Kidney (tissue), 14 donors: Measurements from ENCODE around the gene SLC5A10. TPM values are rescaled to one million over a fixed set of nuclear protein-coding genes. Genes with fewer than 3 reads are reported as not detected.

Source experiments
- DNase-seq, 5 donors: peaks; one replicate each; pipeline ENCODE4 v3.0.0-alpha.2; 2013 to 2020
- FAIRE-seq: peaks from 2 replicates; lab custom pipeline; 2012; peaks lifted over from hg19 to GRCh38; lab: Jason Lieb, UNC
- H3K27ac ChIP-seq, 2 donors: one replicate each; pipeline ENCODE4 v1.7.0; 2013; ENCODE audit warnings: low read depth in 2 of 2, low read length in 2 of 2, inconsistent platforms in 1 of 2
- H3K27me3 ChIP-seq: one replicate; pipeline ENCODE4 v1.7.1; 2013; ENCODE audit warnings: low read length, inconsistent platforms; ENCODE audit not compliant: control insufficient read depth, insufficient read depth
- H3K36me3 ChIP-seq, 3 donors: one replicate each; pipeline versions ENCODE4 v1.7.0 to v1.7.1; 2013; ENCODE audit warnings: low read length in 3 of 3, control low read depth in 1 of 3, inconsistent platforms in 1 of 3; ENCODE audit not compliant: insufficient read depth in 3 of 3, control insufficient read depth in 2 of 3
- H3K4me1 ChIP-seq, 3 donors: one replicate each; pipeline versions ENCODE4 v1.7.0 to v1.7.1; 2013; ENCODE audit warnings: low read length in 3 of 3, inconsistent platforms in 1 of 3, low read depth in 1 of 3; ENCODE audit not compliant: control insufficient read depth in 2 of 3, insufficient read depth in 2 of 3
- H3K4me3 ChIP-seq, 3 donors: one replicate each; pipeline versions ENCODE4 v1.7.0 to v1.8.1; 2013; ENCODE audit warnings: low read length in 3 of 3, control low read depth in 1 of 3, inconsistent platforms in 1 of 3
- H3K9ac ChIP-seq, 3 donors: one replicate each; pipeline versions ENCODE4 v1.7.0 to v1.7.1; 2013; ENCODE audit warnings: low read length in 3 of 3, control low read depth in 1 of 3, inconsistent platforms in 1 of 3
- H3K9me3 ChIP-seq, 3 donors: one replicate each; pipeline versions ENCODE4 v1.7.0 to v1.7.1; 2013; ENCODE audit warnings: low read length in 3 of 3, control low read depth in 1 of 3, inconsistent platforms in 1 of 3; ENCODE audit not compliant: control insufficient read depth in 2 of 3, insufficient read depth in 1 of 3
- intact Hi-C: fragments of 100-400 bp; cut with DNase I; formaldehyde crosslinking; loops from one replicate; pipeline ENCODE4 v1.11.1; 2022
- polyA plus RNA-seq: library from polyadenylated mRNA; stranded (reverse); fragments of 350-450 nt; fragmentation: Illumina TruSeq; extraction: RNeasy Lipid Tissue Mini Kit (QIAGEN cat#74804); gene quantifications from one replicate; pipeline ENCODE4 v1.2.3, GENCODE V29; 2014; ENCODE audit warnings: low read depth, low replicate concordance; ENCODE audit not compliant: insufficient read depth
- total RNA-seq: library from RNA; stranded (reverse); fragmentation: NEBNext Ultra II Directional; extraction: Animal tissue kit (Norgen Biotek cat#: 25700); gene quantifications from one replicate; pipeline ENCODE4 v1.2.1, GENCODE V29; 2021
- TF ChIP-seq, protein P1 (sequence below): IDR thresholded peaks from 3 replicates; pipeline ENCODE4 v1.5.1; 2012; ENCODE audit warnings: mild to moderate bottlenecking, moderate library complexity, borderline replicate concordance; ENCODE audit not compliant: insufficient read depth; ENCODE audit errors: extremely low read depth
- donor health status: control.
- donor health status: control.
- donor health status: control.
- donor health status: control.
- donor health status: control.
- donor health status: DM: yes; HTN: yes; CAD: no.
- donor health status: Normal renal cell carcinoma (clear cell type).

SLC5A10 gene
- total and polyA plus RNA-seq, 2 donors from 2014 or later = 9.7 to 16.5 TPM

- FAIRE-seq = no peak
Measured at GRCh38 chr17:18961634-18962493, 9.9 kb downstream of the SLC5A10 start.

DNA sequence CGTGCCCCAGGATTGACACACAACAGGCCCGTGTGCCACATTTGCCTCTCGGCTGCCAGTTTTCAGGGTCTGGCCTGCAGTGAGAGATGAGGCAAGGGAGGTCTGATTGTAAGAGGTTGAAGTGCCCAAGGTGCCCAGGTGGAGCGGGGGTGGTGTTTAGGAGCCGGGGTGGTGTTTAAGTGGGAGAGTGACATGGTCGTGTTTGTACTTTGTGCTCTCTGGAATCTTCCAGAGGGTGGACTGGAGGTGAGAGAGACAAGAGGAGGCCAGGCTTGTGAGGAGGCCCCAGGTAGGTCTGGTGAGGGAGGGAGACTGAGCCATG lies 10.5 kb downstream of the SLC5A10 start:
- no peak overlapping the region for H3K9ac ChIP-seq
- intact Hi-C loops = no loop called here

More at GRCh38 chr17:18961634-18962493, 9.9 kb downstream of the SLC5A10 start:
- Histone ChIP-seq H3K4me1 (no peaks in the 10 kb centered on the region), H3K9ac (no peak overlapping the region), H3K27ac (no peak overlapping the region), H3K4me3 (no peak overlapping the region), H3K27me3 (no peaks in the 10 kb centered on the region), H3K9me3 (no peaks in the 10 kb centered on the region), H3K36me3 (peaks cover 0 to 6% (median 2%) of the 10 kb centered on the region in 3 donors)
- peak in 2 of 5 donors; percentile 45 to 67 for DNase-seq
- intact Hi-C loops = no loop called here
- TF ChIP-seq, protein P1, sequence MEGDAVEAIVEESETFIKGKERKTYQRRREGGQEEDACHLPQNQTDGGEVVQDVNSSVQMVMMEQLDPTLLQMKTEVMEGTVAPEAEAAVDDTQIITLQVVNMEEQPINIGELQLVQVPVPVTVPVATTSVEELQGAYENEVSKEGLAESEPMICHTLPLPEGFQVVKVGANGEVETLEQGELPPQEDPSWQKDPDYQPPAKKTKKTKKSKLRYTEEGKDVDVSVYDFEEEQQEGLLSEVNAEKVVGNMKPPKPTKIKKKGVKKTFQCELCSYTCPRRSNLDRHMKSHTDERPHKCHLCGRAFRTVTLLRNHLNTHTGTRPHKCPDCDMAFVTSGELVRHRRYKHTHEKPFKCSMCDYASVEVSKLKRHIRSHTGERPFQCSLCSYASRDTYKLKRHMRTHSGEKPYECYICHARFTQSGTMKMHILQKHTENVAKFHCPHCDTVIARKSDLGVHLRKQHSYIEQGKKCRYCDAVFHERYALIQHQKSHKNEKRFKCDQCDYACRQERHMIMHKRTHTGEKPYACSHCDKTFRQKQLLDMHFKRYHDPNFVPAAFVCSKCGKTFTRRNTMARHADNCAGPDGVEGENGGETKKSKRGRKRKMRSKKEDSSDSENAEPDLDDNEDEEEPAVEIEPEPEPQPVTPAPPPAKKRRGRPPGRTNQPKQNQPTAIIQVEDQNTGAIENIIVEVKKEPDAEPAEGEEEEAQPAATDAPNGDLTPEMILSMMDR = no peak

GRCh38 chr17:18963126-18964017 lies 11.4 kb downstream of the SLC5A10 start:
- H3K27me3 ChIP-seq = no peaks in the 10 kb centered on the region
- peaks cover 0 to 6% (median 2%) of the 10 kb centered on the region in 3 donors for H3K36me3 ChIP-seq
- FAIRE-seq (no peak), DNase-seq (peak in 2 of 5 donors; percentile 48 to 54)
- no peak overlapping the region for H3K4me3 ChIP-seq
- intact Hi-C loops = no loop called here
- TF ChIP-seq, protein P1 = no peak
- H3K27ac ChIP-seq = no peak overlapping the region
- H3K9ac ChIP-seq = no peak overlapping the region
- peaks cover 0 to 3% (median 0%) of the 10 kb centered on the region in 3 donors for H3K4me1 ChIP-seq
- no peaks in the 10 kb centered on the region for H3K9me3 ChIP-seq

More for the DNA sequence above, 10.5 kb downstream of the SLC5A10 start:
- Histone ChIP-seq H3K27me3 (no peaks in the 10 kb centered on the region), H3K36me3 (peaks cover 0 to 6% (median 2%) of the 10 kb centered on the region in 3 donors), H3K27ac (no peak overlapping the region), H3K4me1 (no peaks in the 10 kb centered on the region), H3K9me3 (no peaks in the 10 kb centered on the region), H3K4me3 (no peak overlapping the region)
- FAIRE-seq (no peak), DNase-seq (no peak)
- TF ChIP-seq, protein P1 = no peak
